GM12874 (cell line): Measurements from ENCODE around the gene ZNF385C.
A peak's percentile ranks its signal among the peaks of the same experiment; 100 is the strongest.

Experiments
- CTCF ChIP-seq: IDR thresholded peaks from 2 replicates; pipeline ENCODE4 v1.5.1; 2011; ENCODE audit warnings: low read depth, mild to moderate bottlenecking, control low read depth, low read length, moderate library complexity; ENCODE audit not compliant: insufficient read depth

Gene ZNF385C

GRCh38 chr17:42055027-42055426, 43.2 kb downstream of the ZNF385C start:
- no peak for TF ChIP-seq CTCF

GRCh38 chr17:42053731-42054500, 44.4 kb downstream of the ZNF385C start:
- no peak for TF ChIP-seq CTCF

- no peak for TF ChIP-seq CTCF
Observed at GRCh38 chr17:42052346-42052877, 45.9 kb downstream of the ZNF385C start.

GRCh38 chr17:42051645-42052044, 46.6 kb downstream of the ZNF385C start:
- no peak for TF ChIP-seq CTCF

GRCh38 chr17:42051013-42051400, 47.3 kb downstream of the ZNF385C start:
- TF ChIP-seq CTCF: no peak

GRCh38 chr17:42050393-42051012, 47.8 kb downstream of the ZNF385C start, which contains the start of gene C17orf113:
Gene C17orf113, minus strand, starts transcription at chr17:42050601. Its CDS starts 7,225 bp downstream, at chr17:42043376.
- TF ChIP-seq CTCF: peak; percentile 57

GRCh38 chr17:42049834-42050392, 48.4 kb downstream of the ZNF385C start:
- no peak for TF ChIP-seq CTCF
